H1 (cell line): Measurements from ENCODE around the gene CAPN15. TPM values are rescaled to one million over a fixed set of nuclear protein-coding genes. Genes with fewer than 3 reads are reported as not detected.

ENCODE experiments used
- CTCF ChIA-PET: fragments of 300-600 bp; sonication (Branson Sonifier 250); formaldehyde crosslinking; loops from one replicate; lab custom pipeline; 2021; ENCODE audit not compliant: partially characterized antibody; lab: Charles Lee
- POLR2A ChIA-PET: fragments of 300-600 bp; sonication (Branson Sonifier 250); formaldehyde crosslinking; loops from one replicate; lab custom pipeline; 2021; ENCODE audit warnings: inconsistent platforms; ENCODE audit not compliant: partially characterized antibody; lab: Charles Lee
- DNase-seq, 2 experiments: peaks; one replicate each; pipeline versions ENCODE4 v3.0.0 to v3.0.0-alpha.2; 2010 to 2022; ENCODE audit warnings: low spot score in 2 of 2, low read depth in 1 of 2, mixed read lengths in 1 of 2
- FAIRE-seq: peaks from 2 replicates; lab custom pipeline; 2011; peaks lifted over from hg19 to GRCh38; lab: Jason Lieb, UNC
- H2AFZ ChIP-seq: 2 replicates; pipeline ENCODE4 v1.8.1; 2012; ENCODE audit warnings: low read length, inconsistent platforms
- H2AK5ac ChIP-seq: 2 replicates; pipeline ENCODE4 v1.6.1; 2013; ENCODE audit warnings: low read depth, low read length
- H2BK120ac ChIP-seq: replicated peaks from 2 replicates; pipeline ENCODE3; 2013; ENCODE audit warnings: low read depth, low read length, inconsistent platforms
- H2BK12ac ChIP-seq: 2 replicates; pipeline ENCODE4 v1.6.1; 2013; ENCODE audit warnings: low read depth, low read length
- H2BK15ac ChIP-seq: 2 replicates; pipeline ENCODE4 v1.6.1; 2013; ENCODE audit warnings: low read length
- H2BK20ac ChIP-seq: 2 replicates; pipeline ENCODE4 v1.6.1; 2013; ENCODE audit warnings: low read length
- H2BK5ac ChIP-seq: 2 replicates; pipeline ENCODE4 v1.6.1; 2013; ENCODE audit warnings: low read depth, low read length
- H3K14ac ChIP-seq: 2 replicates; pipeline ENCODE4 v1.6.1; 2013; ENCODE audit warnings: inconsistent platforms; ENCODE audit not compliant: insufficient read length
- H3K18ac ChIP-seq: 2 replicates; pipeline ENCODE4 v1.6.1; 2013; ENCODE audit warnings: low read length; ENCODE audit errors: extremely low read depth
- H3K23ac ChIP-seq: 2 replicates; pipeline ENCODE4 v1.6.1; 2013; ENCODE audit warnings: inconsistent platforms; ENCODE audit not compliant: insufficient read length
- H3K23me2 ChIP-seq: 2 replicates; pipeline ENCODE4 v1.6.1; 2013; ENCODE audit warnings: low read depth, low read length
- H3K27ac ChIP-seq: 2 replicates; pipeline ENCODE4 v1.6.1; 2011; ENCODE audit warnings: low read depth, low read length, inconsistent platforms
- H3K27me3 ChIP-seq, 4 experiments: replicated peaks in 1 of 4; 1 replicate in 1 of 4; 2 replicates in 3 of 4; pipeline versions ENCODE4 v1.6.1 to v1.8.1; 2011 to 2013; ENCODE audit warnings: low read length in 3 of 4, mild to moderate bottlenecking in 3 of 4, inconsistent platforms in 2 of 4, mixed read lengths in 2 of 4, moderate library complexity in 1 of 4; ENCODE audit not compliant: control insufficient read depth in 3 of 4, insufficient read depth in 3 of 4; ENCODE audit errors: extremely low read depth in 1 of 4
- H3K36me3 ChIP-seq, 4 experiments: 2 replicates each; pipeline versions ENCODE4 v1.6.1 to v1.8.1; 2011 to 2013; ENCODE audit warnings: mild to moderate bottlenecking in 4 of 4, low read length in 3 of 4, moderate library complexity in 2 of 4, control low read depth in 1 of 4, inconsistent platforms in 1 of 4; ENCODE audit not compliant: insufficient read depth in 4 of 4, control insufficient read depth in 2 of 4
- H3K4ac ChIP-seq: replicated peaks from 2 replicates; pipeline ENCODE3; 2013; ENCODE audit warnings: low read length, low read depth, mixed read lengths, inconsistent platforms; ENCODE audit not compliant: insufficient read length
- H3K4me1 ChIP-seq, 4 experiments: replicated peaks in 1 of 4; 1 replicate in 1 of 4; 2 replicates in 3 of 4; pipeline versions ENCODE4 v1.6.1 to v1.8.1; 2011 to 2013; ENCODE audit warnings: low read length in 3 of 4, inconsistent platforms in 2 of 4, mixed read lengths in 1 of 4; ENCODE audit not compliant: insufficient read depth in 4 of 4, control insufficient read depth in 3 of 4
- H3K4me2 ChIP-seq, 2 experiments: 2 replicates each; pipeline versions ENCODE4 v1.6.1 to v1.8.1; 2011 to 2013; ENCODE audit warnings: low read depth in 2 of 2, low read length in 2 of 2, control low read depth in 1 of 2, inconsistent platforms in 1 of 2, mild to moderate bottlenecking in 1 of 2; ENCODE audit not compliant: insufficient read depth in 1 of 2
- H3K4me3 ChIP-seq, 4 experiments: fragments of 200-600, 300-600 bp in 1 of 4; sonication (generic), shearing (Covaris generic), sonication (Bioruptor Twin) in 1 of 4; 2 replicates each; pipeline versions ENCODE4 v1.5.1 to v1.8.1; 2011 to 2016; ENCODE audit warnings: low read length in 4 of 4, low read depth in 3 of 4, control low read depth in 2 of 4, inconsistent platforms in 2 of 4, mild to moderate bottlenecking in 2 of 4, mixed read lengths in 1 of 4, moderate library complexity in 1 of 4; ENCODE audit not compliant: insufficient read depth in 2 of 4; ENCODE audit errors: extremely low read depth in 1 of 4
- H3K56ac ChIP-seq: replicated peaks from 2 replicates; pipeline ENCODE3; 2013; ENCODE audit warnings: low read depth, mild to moderate bottlenecking, mixed read lengths, low read length, inconsistent platforms; ENCODE audit not compliant: insufficient read length
- H3K79me1 ChIP-seq: 2 replicates; pipeline ENCODE4 v1.6.1; 2013; ENCODE audit warnings: low read depth, low read length, control low read depth
- H3K79me2 ChIP-seq, 2 experiments: 2 replicates each; pipeline versions ENCODE4 v1.6.1 to v1.8.1; 2012 to 2013; ENCODE audit warnings: low read length in 2 of 2, mild to moderate bottlenecking in 2 of 2, inconsistent platforms in 1 of 2; ENCODE audit not compliant: insufficient read depth in 2 of 2, control insufficient read depth in 1 of 2
- H3K9ac ChIP-seq, 4 experiments: replicated peaks in 1 of 4; 1 replicate in 1 of 4; 2 replicates in 3 of 4; pipeline versions ENCODE4 v1.6.1 to v1.8.1; 2011 to 2013; ENCODE audit warnings: low read depth in 3 of 4, low read length in 3 of 4, control low read depth in 2 of 4, mild to moderate bottlenecking in 2 of 4, moderate library complexity in 2 of 4, inconsistent platforms in 1 of 4; ENCODE audit errors: extremely low read depth in 1 of 4
- H3K9me3 ChIP-seq, 2 experiments: 2 replicates each; pipeline versions ENCODE4 v1.6.1 to v1.8.1; 2012 to 2013; ENCODE audit warnings: mild to moderate bottlenecking in 2 of 2, moderate library complexity in 2 of 2, control low read depth in 1 of 2, inconsistent platforms in 1 of 2, low read depth in 1 of 2, low read length in 1 of 2, mixed read lengths in 1 of 2; ENCODE audit not compliant: insufficient read depth in 2 of 2
- H4K20me1 ChIP-seq, 2 experiments: replicated peaks in 1 of 2; 2 replicates each; pipeline versions ENCODE3 to v1.8.1; 2011 to 2013; ENCODE audit warnings: inconsistent platforms in 2 of 2, low read length in 2 of 2, mild to moderate bottlenecking in 1 of 2; ENCODE audit not compliant: insufficient read depth in 2 of 2, control insufficient read depth in 1 of 2
- H4K5ac ChIP-seq: 2 replicates; pipeline ENCODE4 v1.6.1; 2013; ENCODE audit warnings: low read length, low read depth, mixed read lengths, inconsistent platforms; ENCODE audit not compliant: insufficient read length
- H4K8ac ChIP-seq: 2 replicates; pipeline ENCODE4 v1.8.0; 2013; ENCODE audit warnings: mild to moderate bottlenecking, moderate library complexity, low read length, inconsistent platforms; ENCODE audit not compliant: insufficient read depth; ENCODE audit errors: extremely low read depth
- H4K91ac ChIP-seq: replicated peaks from 2 replicates; pipeline ENCODE3; 2013; ENCODE audit warnings: low read length, mixed read lengths, inconsistent platforms; ENCODE audit not compliant: insufficient read length
- ATF2 ChIP-seq: IDR thresholded peaks from 2 replicates; pipeline ENCODE4 v1.6.1; 2012; ENCODE audit warnings: low read length, inconsistent platforms
- POLR2A ChIP-seq, 2 experiments: IDR thresholded peaks; 1 replicate in 1 of 2; 2 replicates in 1 of 2; pipeline ENCODE4 v1.6.1; 2011; ENCODE audit warnings: low read depth in 2 of 2, low read length in 2 of 2, mild to moderate bottlenecking in 2 of 2; ENCODE audit errors: control extremely low read depth in 1 of 2
- POLR2AphosphoS5 ChIP-seq: IDR thresholded peaks from 2 replicates; pipeline ENCODE4 v1.6.1; 2011; ENCODE audit warnings: low read depth, low read length
- WGBS, 2 experiments: shearing (Covaris generic) in 1 of 2; methylation state at CpG; one replicate each; pipeline versions ENCODE4 v1.1.6 to v1.1.7; 2013 to 2015; ENCODE audit warnings: low lambda C conversion rate in 2 of 2, mixed read lengths in 2 of 2, inconsistent platforms in 1 of 2, low coverage in 1 of 2, missing lambda C conversion rate in 1 of 2; ENCODE audit not compliant: insufficient replicate concordance in 2 of 2, insufficient coverage in 1 of 2, insufficient read length in 1 of 2; ENCODE audit errors: extremely low coverage in 1 of 2, missing lambda C conversion rate in 1 of 2; 5-methylcytosine and 5-hydroxymethylcytosine counted together
- polyA plus RNA-seq, 7 experiments: library from polyadenylated mRNA; depleted of rRNA in 3 of 7; stranded (reverse) in 5 of 7; unstranded in 2 of 7; fragments of >200 nt in 5 of 7; fragments of 200-250 nt in 2 of 7; gene quantifications; 1 replicate in 5 of 7; 2 replicates in 1 of 7; 4 replicates in 1 of 7; pipeline versions ENCODE4 v1.2.1 to v1.2.3, GENCODE V29; 2011 to 2013; ENCODE audit warnings: missing spikeins in 2 of 7, mixed read lengths in 2 of 7
- total RNA-seq: library from RNA; stranded (reverse); fragmentation: NEBNext Ultra II Directional; extraction: Animal tissue kit (Norgen Biotek cat#: 25700); gene quantifications from 2 replicates; pipeline ENCODE4 v1.2.1, GENCODE V29; 2021

CAPN15 gene
- total and polyA plus RNA-seq, 2 of the 8 experiments (the other 6 are each of a cell fraction or from before 2014, with no cell fraction given) = 38.9 to 76.9 TPM

DNA sequence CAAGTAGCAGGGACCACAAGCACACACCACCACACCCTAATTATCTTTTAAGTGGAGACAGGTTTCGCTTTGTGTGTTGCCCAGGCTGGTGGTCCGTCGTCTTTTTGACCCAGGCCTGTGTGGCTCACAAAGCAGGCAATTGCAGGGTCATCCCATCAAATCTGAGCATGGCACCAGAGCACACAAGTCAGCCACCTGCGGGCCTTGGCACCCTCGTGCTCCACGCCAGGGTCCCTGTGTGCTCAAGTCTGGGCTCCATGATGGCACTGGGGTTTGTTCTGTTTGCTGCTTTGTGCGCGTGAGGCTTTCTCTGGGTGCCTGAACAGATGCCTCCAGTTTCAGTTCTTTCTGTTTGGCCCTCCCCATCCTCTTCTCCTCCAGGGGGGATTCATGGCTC is 2.4 kb upstream of the CAPN15 start:
- H3K9me3 ChIP-seq = no peaks in the 10 kb centered on the region
- H2BK20ac ChIP-seq = no peak overlapping the region
- H2AK5ac ChIP-seq = no peak overlapping the region
- H3K4me3 ChIP-seq = no peak overlapping the region
- no peak overlapping the region for H2BK5ac ChIP-seq
- CTCF ChIA-PET = interaction anchor here (1.0 to 1.6 kb wide), 3 partner anchors 10 to 133 kb away, joined by 3 to 5 read pairs (median 3); no protein-coding TSS in a partner anchor
- no peak overlapping the region for H4K8ac ChIP-seq
- TF ChIP-seq POLR2A (IDR thresholded peaks at IDR 0.05; ENCODE audit: control extremely low read depth in 1 of 2, low read depth in 2 of 2, low read length in 2 of 2) (peak in 1 of 2 experiments; percentile 19; a peak in 1 of 3 replicates), POLR2AphosphoS5 (0 out of 2 replicates have a peak, but pooled peaks have one; percentile 4), ATF2 (no peak)
- TF ChIP-seq, all 59 proteins: peak for 2
- Histone ChIP-seq H3K4ac (no peak overlapping the region), H3K79me2 (peaks cover 6 to 27% of the 10 kb centered on the region in 2 experiments; a peak in 3 of 4 replicates), H2BK15ac (no peak overlapping the region), H3K56ac (no peak overlapping the region), H2BK120ac (no peak overlapping the region), H4K5ac (no peak overlapping the region), H3K18ac (no peak overlapping the region), H3K9ac (no peak overlapping the region), H3K4me1 (peaks cover 0 to 25% (median 13%) of the 10 kb centered on the region in 4 experiments; a peak in 5 of 7 replicates), H3K14ac (no peak overlapping the region), H3K23ac (no peak overlapping the region), H3K4me2 (no peak overlapping the region; a peak in 1 of 4 replicates), H2AFZ (no peak overlapping the region), H3K27ac (no peak overlapping the region), H3K36me3 (peaks cover 0 to under 1% (median 0%) of the 10 kb centered on the region in 4 experiments; a peak in 2 of 8 replicates), H4K91ac (no peak overlapping the region), H2BK12ac (no peak overlapping the region), H4K20me1 (peaks cover 11 to 29% of the 10 kb centered on the region in 2 experiments), H3K23me2 (peaks cover 7% of the 10 kb centered on the region; the same call in 1 of the 2 replicates), H3K79me1 (peaks cover 5% of the 10 kb centered on the region; the same call in 1 of the 2 replicates), H3K27me3 (no peaks in the 10 kb centered on the region)
- POLR2A ChIA-PET = interaction anchor here (1.1 to 1.5 kb wide), 3 partner anchors 11 to 143 kb away, joined by 3 to 5 read pairs (median 4); partner anchors contain the start of gene RHOT2
- FAIRE-seq (no peak), DNase-seq (no peak)
- 95% methylated on average over 7 of the region's 8 CpGs; no CpG with 5 or more reads in 1 of the 2 experiments for WGBS, 2 experiments
